ENCODE measurements around the gene HSPBP1.

HSPBP1 gene

DNA sequence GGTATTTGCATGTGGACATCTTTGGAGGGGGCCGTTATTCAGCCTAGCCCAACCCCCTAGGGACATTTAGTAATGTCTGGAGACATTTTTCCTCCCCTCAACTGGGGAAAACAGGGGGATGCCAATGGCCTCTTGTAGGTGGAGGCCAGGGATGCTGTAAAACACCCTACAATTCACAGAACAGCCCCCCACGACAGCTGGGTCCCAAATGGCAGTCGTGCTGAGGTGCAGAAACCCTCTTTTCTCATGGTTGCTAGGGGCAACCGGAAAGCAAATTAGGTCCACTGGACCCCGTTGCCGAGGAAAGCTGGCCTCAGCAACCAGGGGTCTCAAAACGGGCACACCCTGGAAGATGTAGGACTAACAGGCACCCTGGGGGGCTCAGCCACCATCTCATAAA, 30.6 kb upstream of the HSPBP1 start:
- TF ChIP-seq TAF1 (IDR thresholded peaks at IDR 0.05; ENCODE audit: borderline replicate concordance, insufficient read depth, low read length) (no peak), FOXP2 (optimal IDR thresholded peaks at IDR 0.05; ENCODE audit: borderline replicate concordance, extremely low read depth, extremely low read length, insufficient read depth) (no peak), POLR2AphosphoS5 (IDR thresholded peaks at IDR 0.05; ENCODE audit: low read depth, low read length) (no peak), SIN3A (IDR thresholded peaks at IDR 0.05; ENCODE audit: borderline replicate concordance, insufficient read depth, low read length) (no peak), REST (IDR thresholded peaks at IDR 0.05; ENCODE audit: insufficient read depth in 1 of 2, low read depth in 2 of 2, low read length in 2 of 2) (no peak)

DNA sequence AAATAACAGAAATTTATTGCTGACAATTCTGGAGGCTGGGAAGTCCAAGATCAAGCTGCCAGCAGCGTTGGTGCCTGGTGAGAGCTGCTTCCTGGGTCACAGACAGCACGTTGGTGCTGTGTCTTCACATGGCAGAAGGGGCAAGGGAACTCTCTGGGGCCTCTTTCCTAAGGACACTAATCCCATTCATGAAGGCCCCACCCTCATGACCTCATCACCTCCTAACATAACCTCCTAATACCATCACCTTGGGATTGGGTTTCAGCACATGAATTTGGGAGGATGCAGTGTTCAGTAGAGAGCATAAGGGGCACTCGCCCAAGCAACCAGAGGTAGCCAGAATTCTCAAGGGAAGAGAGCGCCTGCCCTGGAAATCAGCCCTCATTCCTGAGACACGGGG, 29.5 kb upstream of the HSPBP1 start:
- TF ChIP-seq FOXP2 (optimal IDR thresholded peaks at IDR 0.05; ENCODE audit: borderline replicate concordance, extremely low read depth, extremely low read length, insufficient read depth) (no peak), TAF1 (IDR thresholded peaks at IDR 0.05; ENCODE audit: borderline replicate concordance, insufficient read depth, low read length) (no peak), SIN3A (IDR thresholded peaks at IDR 0.05; ENCODE audit: borderline replicate concordance, insufficient read depth, low read length) (no peak), REST (IDR thresholded peaks at IDR 0.05; ENCODE audit: insufficient read depth in 1 of 2, low read depth in 2 of 2, low read length in 2 of 2) (no peak), POLR2AphosphoS5 (IDR thresholded peaks at IDR 0.05; ENCODE audit: low read depth, low read length) (no peak)

GRCh38 chr19:55308281-55308680, 28.4 kb upstream of the HSPBP1 start:
- no peak for TF ChIP-seq FOXP2 (optimal IDR thresholded peaks at IDR 0.05; ENCODE audit: borderline replicate concordance, extremely low read depth, extremely low read length, insufficient read depth)
- TF ChIP-seq POLR2AphosphoS5 (IDR thresholded peaks at IDR 0.05; ENCODE audit: low read depth, low read length) = no peak
- no peak for TF ChIP-seq REST (IDR thresholded peaks at IDR 0.05; ENCODE audit: insufficient read depth in 1 of 2, low read depth in 2 of 2, low read length in 2 of 2)
- TF ChIP-seq TAF1 (IDR thresholded peaks at IDR 0.05; ENCODE audit: borderline replicate concordance, insufficient read depth, low read length) = no peak
- TF ChIP-seq SIN3A (IDR thresholded peaks at IDR 0.05; ENCODE audit: borderline replicate concordance, insufficient read depth, low read length) = no peak

DNA sequence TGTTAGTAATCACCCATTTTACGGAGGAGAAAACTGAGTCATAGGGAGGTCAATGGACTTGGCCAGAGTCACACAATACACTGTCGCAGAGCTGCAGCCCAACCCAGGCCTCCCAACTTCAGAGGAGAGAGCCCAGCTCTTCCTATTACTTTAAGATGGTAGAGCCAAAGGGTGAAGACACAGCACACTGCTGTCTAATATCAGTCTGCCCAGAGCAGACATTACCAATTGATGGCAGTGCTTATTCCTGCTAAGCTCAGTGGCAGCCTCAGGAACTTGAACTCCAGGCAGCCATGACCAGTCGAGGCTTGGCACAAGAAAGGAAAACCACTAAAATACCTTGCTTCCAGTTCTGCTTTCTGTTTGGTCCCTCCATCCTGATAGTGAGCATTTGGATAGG, 26.8 kb upstream of the HSPBP1 start:
- TF ChIP-seq POLR2AphosphoS5 (IDR thresholded peaks at IDR 0.05; ENCODE audit: low read depth, low read length) = no peak

GRCh38 chr19:55305983-55306562, 26.2 kb upstream of the HSPBP1 start:
- no peak for TF ChIP-seq TAF1 (IDR thresholded peaks at IDR 0.05; ENCODE audit: borderline replicate concordance, insufficient read depth, low read length)
- no peak for TF ChIP-seq FOXP2 (optimal IDR thresholded peaks at IDR 0.05; ENCODE audit: borderline replicate concordance, extremely low read depth, extremely low read length, insufficient read depth)
- no peak for TF ChIP-seq POLR2AphosphoS5 (IDR thresholded peaks at IDR 0.05; ENCODE audit: low read depth, low read length)
- no peak for TF ChIP-seq SIN3A (IDR thresholded peaks at IDR 0.05; ENCODE audit: borderline replicate concordance, insufficient read depth, low read length)
- TF ChIP-seq REST (IDR thresholded peaks at IDR 0.05; ENCODE audit: insufficient read depth in 1 of 2, low read depth in 2 of 2, low read length in 2 of 2) = no peak
